BLaER1 treated with 17β-estradiol and CSF1 and Interleukin-3, amounts not matched to agents 10 nM and 100 nM (cell line): ENCODE measurements around the gene AFF3.

Source experiments
- H3K27ac ChIP-seq, 11 experiments: shearing (Covaris generic); formaldehyde crosslinking; 2 replicates each; pipeline ENCODE4 v1.8.1; 2022
- H3K27me3 ChIP-seq, 11 experiments: shearing (Covaris generic); formaldehyde crosslinking; 2 replicates each; pipeline ENCODE4 v1.8.1; 2022
- H3K36me3 ChIP-seq, 11 experiments: shearing (Covaris generic); formaldehyde crosslinking; 2 replicates each; pipeline ENCODE4 v1.8.1; 2022
- H3K4me1 ChIP-seq, 10 experiments: shearing (Covaris generic); formaldehyde crosslinking; 2 replicates each; pipeline ENCODE4 v1.8.1; 2022
- H3K4me2 ChIP-seq, 11 experiments: shearing (Covaris generic); formaldehyde crosslinking; 2 replicates each; pipeline ENCODE4 v1.8.1; 2022
- H3K4me3 ChIP-seq, 10 experiments: shearing (Covaris generic); formaldehyde crosslinking; 2 replicates each; pipeline ENCODE4 v1.8.1; 2022
- H3K9ac ChIP-seq, 11 experiments: shearing (Covaris generic); formaldehyde crosslinking; 2 replicates each; pipeline ENCODE4 v1.8.1; 2022
- H3K9me3 ChIP-seq, 11 experiments: shearing (Covaris generic); formaldehyde crosslinking; replicated peaks in 1 of 11; 2 replicates each; pipeline ENCODE4 v1.8.1; 2022
- H4K20me1 ChIP-seq, 11 experiments: shearing (Covaris generic); formaldehyde crosslinking; 2 replicates each; pipeline ENCODE4 v1.8.1; 2022
- Cebpa-rat ChIP-seq, 11 experiments: shearing (Covaris generic); IDR thresholded peaks; 2 replicates each; pipeline ENCODE4 v1.8.1; 2022

The AFF3 gene

DNA sequence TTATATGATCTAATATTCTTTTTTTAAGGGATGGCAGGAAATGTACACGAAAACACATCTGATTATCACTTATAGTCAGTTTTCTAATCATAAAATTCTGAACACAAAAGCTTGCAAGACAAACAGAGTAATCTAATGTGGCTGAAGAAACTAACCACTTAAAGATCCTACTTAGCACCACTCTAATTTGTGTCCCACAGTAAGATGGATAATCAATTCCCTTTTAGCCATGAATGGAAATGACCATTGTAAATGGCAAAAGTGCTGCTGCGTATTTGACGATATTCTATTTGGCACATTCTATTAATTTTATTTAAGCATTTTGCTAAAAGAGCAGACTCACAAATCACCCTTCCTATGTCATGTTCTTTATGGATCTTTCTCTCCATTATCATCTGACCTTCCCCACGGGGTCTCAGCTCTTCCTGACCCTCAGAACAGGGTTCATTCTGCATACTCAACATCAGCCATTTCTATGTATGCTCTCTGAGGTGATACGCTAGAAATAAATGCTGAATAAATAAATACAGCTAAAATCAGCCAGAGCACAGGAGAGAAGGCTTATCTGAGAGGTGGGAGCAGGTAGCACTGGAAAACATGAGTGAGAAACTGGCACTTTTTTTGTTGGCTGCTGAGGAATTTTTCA, 295.8 kb downstream of the AFF3 start:
- Histone ChIP-seq H3K9ac (no peak overlapping the region), H3K36me3 (0 out of 22 replicates have a peak, but pooled peaks cover 0 to 4% (median 0%) of the 10 kb centered on the region in 11 experiments), H3K4me3 (no peak overlapping the region), H3K9me3 (no peaks in the 10 kb centered on the region), H3K4me2 (no peak overlapping the region), H3K4me1 (no peaks in the 10 kb centered on the region), H4K20me1 (peaks cover 0 to 6% (median 0%) of the 10 kb centered on the region in 11 experiments; a peak in 2 of 22 replicates), H3K27me3 (no peaks in the 10 kb centered on the region), H3K27ac (no peak overlapping the region)
- TF ChIP-seq Cebpa-rat (IDR thresholded peaks at IDR 0.05) = no peak

DNA sequence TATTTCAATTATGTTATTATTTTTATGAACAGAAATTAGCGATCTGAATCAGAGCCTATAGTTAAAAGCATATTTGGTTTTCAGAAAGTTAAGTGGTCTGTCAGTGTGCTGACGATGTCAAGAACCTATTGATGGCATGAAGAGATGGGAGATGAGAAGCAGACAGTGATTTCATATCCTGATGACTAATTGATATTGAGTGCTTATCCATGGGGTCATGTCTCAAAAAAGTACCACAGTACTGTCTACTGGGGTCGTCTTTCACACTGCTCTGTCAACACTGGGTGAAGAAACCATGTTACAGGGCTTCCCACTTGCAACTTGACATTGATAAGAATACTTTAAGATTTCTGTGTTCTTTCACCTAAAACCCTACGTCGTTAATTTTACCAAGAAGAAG, 297.1 kb downstream of the AFF3 start:
- Histone ChIP-seq H3K27me3 (no peaks in the 10 kb centered on the region), H3K4me3 (no peak overlapping the region)

DNA sequence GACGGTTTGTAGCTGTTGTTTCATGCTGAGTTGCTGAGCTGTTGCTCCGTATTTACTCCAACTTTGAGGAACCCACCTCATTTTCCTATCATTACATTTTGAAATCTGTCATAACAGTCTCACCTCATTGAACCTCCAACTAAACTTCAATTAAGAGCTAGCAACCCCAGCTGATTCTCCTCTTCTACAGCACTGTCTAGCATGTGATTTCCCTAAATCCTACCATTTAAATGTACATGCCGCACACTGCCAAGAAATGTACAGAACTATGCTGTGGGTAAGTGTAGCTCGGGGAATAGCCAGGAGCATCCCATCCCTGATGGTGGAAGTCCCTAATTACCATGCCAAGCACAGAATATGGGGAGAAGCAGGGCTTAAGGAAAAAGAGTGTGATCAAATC, 299.9 kb downstream of the AFF3 start:
- Histone ChIP-seq H3K4me2 (no peak overlapping the region), H3K9me3 (no peaks in the 10 kb centered on the region), H3K36me3 (peaks cover 0 to 11% (median under 1%) of the 10 kb centered on the region in 11 experiments; a peak in 7 of 22 replicates), H3K27me3 (no peaks in the 10 kb centered on the region), H3K4me3 (no peak overlapping the region), H4K20me1 (peaks cover 0 to 6% (median 0%) of the 10 kb centered on the region in 11 experiments; a peak in 2 of 22 replicates), H3K9ac (no peak overlapping the region), H3K27ac (no peak overlapping the region), H3K4me1 (no peaks in the 10 kb centered on the region)
- no peak for TF ChIP-seq Cebpa-rat (IDR thresholded peaks at IDR 0.05)

More for the DNA sequence above, 297.1 kb downstream of the AFF3 start:
- Histone ChIP-seq H3K9me3 (no peaks in the 10 kb centered on the region), H4K20me1 (peaks cover 0 to 6% (median 0%) of the 10 kb centered on the region in 11 experiments; a peak in 2 of 22 replicates), H3K36me3 (0 out of 22 replicates have a peak, but pooled peaks cover 0 to 4% (median 0%) of the 10 kb centered on the region in 11 experiments), H3K4me2 (no peak overlapping the region), H3K4me1 (no peaks in the 10 kb centered on the region), H3K27ac (no peak overlapping the region), H3K9ac (no peak overlapping the region)
- no peak for TF ChIP-seq Cebpa-rat (IDR thresholded peaks at IDR 0.05)

DNA sequence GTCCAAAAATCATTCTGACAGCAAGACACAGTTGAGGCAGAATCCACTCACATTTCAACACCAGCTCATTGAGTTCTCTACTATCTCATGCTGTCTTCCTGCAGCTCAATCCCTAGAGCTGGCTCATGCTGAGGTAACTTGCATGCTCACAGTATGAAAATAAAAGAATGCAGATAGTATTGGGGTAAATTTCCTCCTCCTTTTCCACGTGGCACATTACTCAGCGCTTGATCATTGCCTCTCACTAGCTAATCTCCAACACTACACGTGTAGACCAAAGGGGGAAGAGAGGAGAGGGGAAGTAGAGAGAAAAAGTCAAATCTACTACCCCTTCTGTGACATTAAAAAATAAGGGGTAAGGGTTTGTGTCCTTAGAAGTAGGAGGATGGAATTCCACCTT, 300.6 kb downstream of the AFF3 start:
- H3K4me2 ChIP-seq = no peak overlapping the region
- TF ChIP-seq Cebpa-rat (IDR thresholded peaks at IDR 0.05) = no peak

DNA sequence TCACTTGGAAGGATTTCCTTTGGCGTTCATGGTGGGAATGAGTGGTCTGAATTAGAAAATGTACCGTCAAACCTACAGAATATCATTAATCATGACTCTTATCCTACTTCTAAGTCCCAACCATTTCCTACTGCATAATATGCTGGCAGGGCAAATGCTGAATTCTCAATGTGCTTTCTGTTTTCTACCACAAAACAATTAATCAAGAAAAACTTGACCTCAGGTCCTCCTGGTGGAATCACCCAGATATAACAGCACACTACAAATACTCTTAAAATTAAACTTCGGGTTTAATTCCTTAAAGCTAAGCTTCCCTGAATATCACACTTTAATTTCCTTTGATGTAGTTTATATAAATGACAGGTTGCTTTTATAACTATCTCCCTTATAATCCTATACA, 301.6 kb downstream of the AFF3 start:
- Histone ChIP-seq H3K4me3 (no peak overlapping the region), H3K36me3 (peaks cover 0 to 20% (median 9%) of the 10 kb centered on the region in 11 experiments; a peak in 9 of 22 replicates), H3K4me2 (no peak overlapping the region), H3K27ac (no peak overlapping the region), H3K27me3 (no peaks in the 10 kb centered on the region), H4K20me1 (peaks cover 0 to 6% (median 0%) of the 10 kb centered on the region in 11 experiments; a peak in 2 of 22 replicates), H3K4me1 (no peaks in the 10 kb centered on the region), H3K9me3 (no peaks in the 10 kb centered on the region), H3K9ac (no peak overlapping the region)
- TF ChIP-seq Cebpa-rat (IDR thresholded peaks at IDR 0.05) = no peak

More for the DNA sequence above, 300.6 kb downstream of the AFF3 start:
- Histone ChIP-seq H3K27ac (no peak overlapping the region), H4K20me1 (peaks cover 0 to 6% (median 0%) of the 10 kb centered on the region in 11 experiments; a peak in 2 of 22 replicates), H3K9ac (no peak overlapping the region), H3K4me3 (no peak overlapping the region), H3K4me1 (no peaks in the 10 kb centered on the region), H3K9me3 (no peaks in the 10 kb centered on the region), H3K36me3 (peaks cover 0 to 17% (median 8%) of the 10 kb centered on the region in 11 experiments; a peak in 8 of 22 replicates), H3K27me3 (no peaks in the 10 kb centered on the region)

DNA sequence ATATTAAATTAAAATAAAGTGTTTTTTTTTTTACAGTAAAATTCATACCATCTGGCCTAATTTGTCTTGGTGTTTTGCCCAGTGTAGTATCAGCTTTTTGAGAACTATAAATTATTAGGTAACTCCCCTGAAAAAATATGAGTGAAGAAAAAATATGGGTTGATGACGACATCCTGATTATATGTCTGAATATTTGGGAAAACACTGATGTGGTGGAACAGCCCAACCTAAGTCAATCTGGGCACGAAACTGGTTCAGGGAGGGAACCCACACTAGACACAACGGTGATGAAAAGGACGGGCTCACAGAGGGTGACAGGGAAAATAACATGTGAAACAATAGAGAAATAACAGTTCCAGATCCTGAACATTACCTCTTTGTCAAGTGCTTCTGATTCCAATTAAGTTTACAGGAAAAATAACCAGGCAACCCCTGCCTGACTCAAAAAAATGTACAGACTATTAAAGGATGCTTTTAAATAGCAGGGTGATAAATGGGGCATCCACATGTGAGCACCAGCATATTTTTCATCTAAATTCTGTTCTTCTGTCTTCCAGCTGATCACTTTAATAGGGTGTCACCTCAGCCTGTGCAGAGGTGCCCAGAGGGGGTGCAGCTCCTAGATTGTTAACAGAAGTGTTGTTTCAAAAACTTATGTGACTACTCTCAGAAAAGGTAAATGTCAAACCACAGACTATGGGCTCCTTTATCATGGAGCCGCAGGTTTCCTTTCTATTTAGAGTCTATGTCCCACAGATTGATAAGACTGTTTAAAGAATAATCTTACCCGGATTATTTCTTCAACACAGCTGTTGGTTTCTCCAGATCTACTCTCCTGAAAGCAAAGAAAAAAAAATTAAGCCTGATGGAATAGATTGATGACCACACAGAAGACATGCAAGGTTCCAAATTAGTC, 305.4 kb downstream of the AFF3 start:
- no peak overlapping the region for H3K27ac ChIP-seq
- H3K4me2 ChIP-seq = no peak overlapping the region
- TF ChIP-seq Cebpa-rat (IDR thresholded peaks at IDR 0.05) = no peak
- H3K36me3 ChIP-seq = peaks cover 0 to 44% (median 23%) of the 10 kb centered on the region in 11 experiments; a peak in 16 of 22 replicates
- no peaks in the 10 kb centered on the region for H3K27me3 ChIP-seq
- no peak overlapping the region for H3K9ac ChIP-seq
- H3K4me1 ChIP-seq = no peaks in the 10 kb centered on the region
- no peak overlapping the region for H3K4me3 ChIP-seq
- H4K20me1 ChIP-seq = no peaks in the 10 kb centered on the region
- H3K9me3 ChIP-seq = no peaks in the 10 kb centered on the region; a peak in 1 of 22 replicates

DNA sequence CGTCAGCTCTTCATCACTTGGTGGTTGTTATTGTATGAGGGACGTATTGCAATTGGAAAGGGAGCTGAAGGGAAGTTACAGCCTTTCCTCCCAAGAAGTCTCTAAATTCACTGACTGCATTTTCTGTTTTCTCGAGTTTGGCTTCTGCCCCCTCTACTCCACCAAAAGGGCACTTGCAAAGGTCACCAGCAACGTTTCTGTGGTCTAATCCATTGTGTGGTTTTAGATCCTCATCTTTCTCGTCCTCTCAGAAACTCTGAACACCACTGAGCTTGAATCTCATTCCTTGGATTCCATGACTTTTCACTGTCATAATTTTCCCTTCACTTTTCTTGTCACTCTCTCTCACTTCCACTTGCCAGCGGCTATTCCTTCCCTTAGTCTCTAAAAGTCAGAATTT, 308.0 kb downstream of the AFF3 start:
- Histone ChIP-seq H3K4me3 (no peak overlapping the region), H3K27ac (no peak overlapping the region), H3K36me3 (peaks cover 0 to 62% (median 30%) of the 10 kb centered on the region in 11 experiments; a peak in 17 of 22 replicates), H4K20me1 (no peaks in the 10 kb centered on the region), H3K9ac (no peak overlapping the region), H3K27me3 (no peaks in the 10 kb centered on the region), H3K4me2 (no peak overlapping the region), H3K4me1 (no peaks in the 10 kb centered on the region), H3K9me3 (peaks cover 11 to 17% (median 15%) of the 10 kb centered on the region in 11 experiments; a peak in 21 of 22 replicates)
- no peak for TF ChIP-seq Cebpa-rat (IDR thresholded peaks at IDR 0.05)

DNA sequence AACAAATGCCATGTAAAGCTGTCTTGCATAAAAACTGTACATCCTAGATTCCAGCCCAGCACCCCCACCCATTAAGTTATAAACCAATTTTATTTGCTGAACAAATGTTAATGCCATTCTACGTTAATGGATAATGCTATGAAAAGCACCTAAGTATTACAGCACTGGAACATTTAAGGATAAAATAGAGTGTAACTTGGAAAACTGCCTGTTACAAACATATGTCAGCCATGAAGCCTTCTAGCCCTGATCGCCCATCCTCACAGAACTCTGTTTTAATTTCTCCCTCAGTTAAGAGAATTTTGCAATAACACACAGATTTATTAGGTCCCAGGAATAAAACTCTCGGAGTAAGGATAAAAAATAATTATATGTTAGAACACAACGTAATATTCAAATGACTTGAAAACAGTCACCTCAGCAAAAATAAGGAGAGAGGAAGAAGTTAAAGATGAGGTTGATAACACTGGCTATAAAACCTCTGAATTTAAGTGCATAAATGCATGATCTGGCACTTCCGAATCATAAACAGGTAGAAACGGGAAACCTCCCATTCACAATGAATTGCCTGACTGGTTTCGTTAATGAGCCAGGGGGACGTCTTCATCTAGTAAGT, 308.7 kb downstream of the AFF3 start:
- Histone ChIP-seq H3K4me2 (no peak overlapping the region), H3K36me3 (peaks cover 0 to 63% (median 30%) of the 10 kb centered on the region in 11 experiments; a peak in 17 of 22 replicates), H4K20me1 (no peaks in the 10 kb centered on the region), H3K4me1 (peaks cover 0 to 2% (median under 1%) of the 10 kb centered on the region in 10 experiments; a peak in 8 of 20 replicates), H3K9me3 (peaks cover 16 to 24% (median 21%) of the 10 kb centered on the region in 11 experiments; a peak in 21 of 22 replicates), H3K27ac (no peak overlapping the region), H3K27me3 (no peaks in the 10 kb centered on the region), H3K9ac (no peak overlapping the region), H3K4me3 (no peak overlapping the region)
- no peak for TF ChIP-seq Cebpa-rat (IDR thresholded peaks at IDR 0.05)
